Mesendoderm (in vitro differentiated cells): Measurements from ENCODE around the gene RHCG. TPM values are rescaled to one million over a fixed set of nuclear protein-coding genes. Genes with fewer than 3 reads are reported as not detected.
A peak's percentile ranks its signal among the peaks of the same experiment; 100 is the strongest.

Experiments
- DNase-seq: peaks from one replicate; pipeline ENCODE4 v3.0.0; 2013
- H2AK5ac ChIP-seq: 2 replicates; pipeline ENCODE4 v1.6.1; 2013; ENCODE audit warnings: low read length, inconsistent platforms
- H2BK120ac ChIP-seq: 2 replicates; pipeline ENCODE4 v1.6.1; 2013; ENCODE audit warnings: low read depth, mild to moderate bottlenecking, low read length, moderate library complexity, mixed read lengths
- H2BK15ac ChIP-seq: replicated peaks from 2 replicates; pipeline ENCODE4 v1.6.1; 2013; ENCODE audit warnings: low read depth, mild to moderate bottlenecking, moderate library complexity
- H2BK5ac ChIP-seq: 2 replicates; pipeline ENCODE4 v1.6.1; 2013; ENCODE audit warnings: low read length, inconsistent platforms
- H3K18ac ChIP-seq: 2 replicates; pipeline ENCODE4 v1.6.1; 2013; ENCODE audit warnings: mild to moderate bottlenecking, low read length, mixed read lengths
- H3K23ac ChIP-seq: one replicate; pipeline ENCODE4 v1.6.1; 2013; ENCODE audit warnings: low read length
- H3K27ac ChIP-seq: 2 replicates; pipeline ENCODE4 v1.5.1; 2013; ENCODE audit warnings: low read depth, mild to moderate bottlenecking, inconsistent platforms, low read length, moderate library complexity
- H3K27me3 ChIP-seq: 2 replicates; pipeline ENCODE4 v1.6.1; 2013; ENCODE audit warnings: low read length, control low read depth, mild to moderate bottlenecking, inconsistent platforms; ENCODE audit not compliant: insufficient read depth, poor library complexity
- H3K36me3 ChIP-seq: 2 replicates; pipeline ENCODE4 v1.6.1; 2013; ENCODE audit warnings: low read length, inconsistent platforms; ENCODE audit not compliant: control insufficient read depth, insufficient read depth
- H3K4ac ChIP-seq: one replicate; pipeline ENCODE4 v1.6.1; 2013; ENCODE audit warnings: low read depth, mild to moderate bottlenecking, low read length, moderate library complexity
- H3K4me1 ChIP-seq: 2 replicates; pipeline ENCODE4 v1.6.1; 2013; ENCODE audit warnings: low read depth, low read length, inconsistent platforms; ENCODE audit not compliant: control insufficient read depth
- H3K4me2 ChIP-seq: 2 replicates; pipeline ENCODE4 v1.6.1; 2013; ENCODE audit warnings: low read length
- H3K4me3 ChIP-seq: 2 replicates; pipeline ENCODE4 v1.5.1; 2013; ENCODE audit warnings: mild to moderate bottlenecking, low read length
- H3K56ac ChIP-seq: one replicate; pipeline ENCODE4 v1.6.1; 2013; ENCODE audit warnings: low read length
- H3K79me1 ChIP-seq: 2 replicates; pipeline ENCODE4 v1.6.1; 2013; ENCODE audit warnings: low read length, inconsistent platforms
- H3K79me2 ChIP-seq: 2 replicates; pipeline ENCODE4 v1.6.1; 2013; ENCODE audit warnings: mild to moderate bottlenecking, low read length; ENCODE audit not compliant: control insufficient read depth, insufficient read depth
- H3K9ac ChIP-seq: 2 replicates; pipeline ENCODE4 v1.6.1; 2013; ENCODE audit warnings: low read length, inconsistent platforms
- H4K5ac ChIP-seq: one replicate; pipeline ENCODE4 v1.6.1; 2013; ENCODE audit warnings: low read length
- H4K8ac ChIP-seq: one replicate; pipeline ENCODE4 v1.6.1; 2013; ENCODE audit warnings: low read depth, mild to moderate bottlenecking, control low read depth, low read length, moderate library complexity
- WGBS: extraction: QIAGEN DNeasy Blood & Tissue Kit; methylation state at CpG from one replicate; pipeline ENCODE4 v1.1.7; 2013; ENCODE audit warnings: low lambda C conversion rate, missing lambda C conversion rate; ENCODE audit not compliant: insufficient coverage; ENCODE audit errors: extremely low coverage; 5-methylcytosine and 5-hydroxymethylcytosine counted together
- polyA plus RNA-seq, 2 experiments: library from polyadenylated mRNA; stranded (reverse); fragments of 200-250 nt; gene quantifications; one replicate each; pipeline ENCODE4 v1.2.3, GENCODE V29; 2013

The RHCG gene
- 0.04 TPM for polyA plus RNA-seq (2013, experiment 1 of 2)
- polyA plus RNA-seq (2013, experiment 2 of 2) = 0.03 TPM

- no peak within 1 kb of the TSS for H2AK5ac ChIP-seq
- no peak within 1 kb of the TSS for H3K27ac ChIP-seq
- H3K79me1 ChIP-seq = no peaks in the 10 kb centered on the region
- peak within 1 kb of the TSS; percentile 42 for H3K9ac ChIP-seq
- no peak within 1 kb of the TSS for H4K8ac ChIP-seq
- DNase-seq = peak; percentile 94
- no peak within 1 kb of the TSS for H2BK15ac ChIP-seq
- H2BK5ac ChIP-seq = no peak within 1 kb of the TSS
- WGBS = no CpG with 5 or more reads among the region's 55 CpGs
- no peak within 1 kb of the TSS for H3K23ac ChIP-seq
- H3K36me3 ChIP-seq = no peaks in the 10 kb centered on the region
- peak within 1 kb of the TSS; percentile 70 for H3K4me2 ChIP-seq
- peaks cover 4% of the 10 kb centered on the region for H3K27me3 ChIP-seq
- no peak within 1 kb of the TSS for H3K4me3 ChIP-seq
- no peak within 1 kb of the TSS for H4K5ac ChIP-seq
- H3K4me1 ChIP-seq = no peaks in the 10 kb centered on the region
- no peaks in the 10 kb centered on the region for H3K79me2 ChIP-seq
- no peak within 1 kb of the TSS for H3K18ac ChIP-seq
- no peak within 1 kb of the TSS for H2BK120ac ChIP-seq
- no peak within 1 kb of the TSS for H3K4ac ChIP-seq
- no peak within 1 kb of the TSS for H3K56ac ChIP-seq
Observed at GRCh38 chr15:89496155-89497098, at the start of gene RHCG. RHCG (minus strand) TSS chr15:89496583; CDS start chr15:89496544, 39 bp downstream.

- Histone ChIP-seq H3K4me3 (no peak overlapping the region), H3K27me3 (no peaks in the 10 kb centered on the region)
- WGBS = no CpG with 5 or more reads among the region's 4 CpGs
Observed at GRCh38 chr15:89543389-89543788, 47.0 kb upstream of the RHCG start.

DNA sequence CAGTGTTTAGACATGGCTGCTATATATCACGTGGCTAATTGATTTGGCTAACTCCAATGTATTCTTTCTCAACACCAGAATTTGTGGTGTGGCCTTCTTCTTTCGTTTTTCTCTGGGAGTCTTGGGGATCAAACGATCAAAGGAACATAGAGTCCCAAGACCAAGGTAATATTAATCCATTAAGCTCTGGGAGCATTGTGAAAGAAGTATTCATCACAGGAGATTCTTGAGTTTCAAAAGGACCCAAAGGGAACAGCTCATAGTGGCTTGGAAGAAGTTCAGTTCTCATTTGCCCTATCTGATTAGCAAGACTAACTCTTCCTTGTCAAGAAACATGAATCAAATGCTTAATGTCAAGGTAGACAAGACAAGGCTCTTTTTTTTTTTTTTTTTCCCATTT lies 46.0 kb upstream of the RHCG start:
- Histone ChIP-seq H2BK5ac (no peak overlapping the region), H4K8ac (no peak overlapping the region), H3K18ac (no peak overlapping the region), H4K5ac (no peak overlapping the region), H3K36me3 (no peaks in the 10 kb centered on the region), H3K79me2 (no peaks in the 10 kb centered on the region), H3K4me3 (no peak overlapping the region), H3K4me2 (no peak overlapping the region), H3K56ac (no peak overlapping the region), H3K4me1 (no peaks in the 10 kb centered on the region), H2AK5ac (no peak overlapping the region), H3K79me1 (no peaks in the 10 kb centered on the region), H3K27me3 (no peaks in the 10 kb centered on the region), H2BK15ac (no peak overlapping the region), H2BK120ac (no peak overlapping the region), H3K4ac (no peak overlapping the region), H3K27ac (no peak overlapping the region), H3K9ac (no peak overlapping the region), H3K23ac (no peak overlapping the region)
- no peak for DNase-seq
- WGBS = no CpG with 5 or more reads among the region's 3 CpGs

More at GRCh38 chr15:89543389-89543788, 47.0 kb upstream of the RHCG start:
- Histone ChIP-seq H3K4me2 (no peak overlapping the region), H2BK5ac (no peak overlapping the region), H3K79me2 (no peaks in the 10 kb centered on the region), H2BK15ac (no peak overlapping the region), H2AK5ac (no peak overlapping the region), H3K18ac (no peak overlapping the region), H3K79me1 (no peaks in the 10 kb centered on the region), H2BK120ac (no peak overlapping the region), H3K56ac (no peak overlapping the region), H3K36me3 (no peaks in the 10 kb centered on the region), H4K5ac (no peak overlapping the region), H3K9ac (no peak overlapping the region), H3K4me1 (no peaks in the 10 kb centered on the region), H3K4ac (no peak overlapping the region), H4K8ac (no peak overlapping the region), H3K27ac (no peak overlapping the region), H3K23ac (no peak overlapping the region)
- peak; percentile 8 for DNase-seq

DNA sequence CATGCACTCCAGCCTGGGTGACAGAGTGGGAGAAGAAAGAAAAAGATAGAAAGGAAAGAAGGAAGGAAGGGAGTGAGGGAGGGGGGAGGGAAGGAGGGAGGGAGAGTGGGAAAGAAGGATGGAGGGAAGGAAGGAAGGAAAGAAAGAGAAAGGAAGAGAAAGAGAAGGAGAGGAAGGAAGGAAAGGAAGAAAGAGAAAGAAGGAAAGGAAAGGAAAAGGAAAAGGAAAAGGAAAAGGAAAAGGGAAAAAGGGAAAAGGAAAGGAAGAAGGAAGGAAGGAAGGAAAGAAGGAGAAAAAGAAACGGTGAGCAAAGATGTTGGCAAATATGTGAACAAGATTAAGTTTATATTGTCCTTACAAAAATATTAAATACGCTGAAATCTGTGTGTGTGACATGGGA lies 42.6 kb upstream of the RHCG start:
- H2AK5ac ChIP-seq = no peak overlapping the region
- H3K27ac ChIP-seq = no peak overlapping the region
- no peak overlapping the region for H3K4ac ChIP-seq
- no peak overlapping the region for H3K4me3 ChIP-seq
- no peak overlapping the region for H3K23ac ChIP-seq
- H2BK15ac ChIP-seq = no peak overlapping the region
- DNase-seq = no peak
- no peaks in the 10 kb centered on the region for H3K79me2 ChIP-seq
- H3K4me1 ChIP-seq = no peaks in the 10 kb centered on the region
- no peak overlapping the region for H2BK5ac ChIP-seq
- H2BK120ac ChIP-seq = no peak overlapping the region
- WGBS = no CpG with 5 or more reads among the region's 2 CpGs
- H3K18ac ChIP-seq = no peak overlapping the region
- H4K8ac ChIP-seq = no peak overlapping the region
- H3K79me1 ChIP-seq = no peaks in the 10 kb centered on the region
- no peak overlapping the region for H3K56ac ChIP-seq
- H4K5ac ChIP-seq = no peak overlapping the region
- no peak overlapping the region for H3K4me2 ChIP-seq
- H3K36me3 ChIP-seq = no peaks in the 10 kb centered on the region
- H3K9ac ChIP-seq = no peak overlapping the region
- no peaks in the 10 kb centered on the region for H3K27me3 ChIP-seq

DNA sequence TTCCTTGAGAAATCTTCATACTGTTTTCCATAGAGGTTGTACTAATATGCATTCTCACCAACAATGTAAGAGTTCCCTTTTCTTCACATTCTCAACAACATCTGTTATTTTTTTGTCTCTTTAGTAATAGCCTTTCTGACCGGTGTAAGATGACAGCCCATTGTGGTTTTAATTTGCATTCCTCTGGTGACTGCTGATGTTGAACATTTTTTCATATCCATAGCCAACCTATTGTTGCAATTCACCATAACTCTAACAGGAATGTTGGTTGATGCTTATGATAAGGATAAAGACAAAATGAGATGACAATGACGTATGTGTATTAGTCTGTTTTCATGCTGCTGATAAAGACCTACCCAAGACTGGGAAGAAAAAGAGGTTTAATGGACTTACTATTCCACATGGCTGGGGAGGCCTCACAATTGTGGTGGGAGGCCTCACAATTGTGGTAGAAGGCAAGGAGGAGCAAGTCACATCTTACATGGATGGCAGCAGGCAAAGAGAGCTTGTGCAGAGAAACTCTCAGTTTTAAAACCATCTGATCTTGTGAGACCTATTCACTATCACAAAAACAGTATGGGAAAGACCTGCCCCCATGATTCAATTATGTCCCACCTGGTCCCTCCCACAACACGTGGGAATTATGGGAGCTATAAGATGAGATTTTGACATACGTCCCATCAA lies 37.6 kb upstream of the RHCG start:
- Histone ChIP-seq H3K4me3 (no peak overlapping the region), H3K4me1 (no peaks in the 10 kb centered on the region), H2AK5ac (no peak overlapping the region), H3K56ac (no peak overlapping the region), H3K79me2 (no peaks in the 10 kb centered on the region), H2BK15ac (no peak overlapping the region), H2BK5ac (no peak overlapping the region), H3K79me1 (no peaks in the 10 kb centered on the region), H4K8ac (no peak overlapping the region), H3K27ac (no peak overlapping the region), H3K36me3 (no peaks in the 10 kb centered on the region), H3K4me2 (no peak overlapping the region), H3K18ac (no peak overlapping the region), H2BK120ac (no peak overlapping the region), H3K23ac (no peak overlapping the region), H3K27me3 (no peaks in the 10 kb centered on the region), H4K5ac (no peak overlapping the region), H3K4ac (no peak overlapping the region), H3K9ac (no peak overlapping the region)
- no peak for DNase-seq
- no CpG with 5 or more reads among the region's 4 CpGs for WGBS
